Esophagus muscularis mucosa (tissue), 4 donors: Measurements from ENCODE around the gene HOXC11. TPM values are rescaled to one million over a fixed set of nuclear protein-coding genes. Genes with fewer than 3 reads are reported as not detected.

Experiments used
- DNase-seq: peaks from one replicate; pipeline ENCODE4 v3.0.0-alpha.2; 2017; ENCODE audit errors: extremely low spot score
- H3K27ac ChIP-seq, 4 donors: fragments of 200-600 bp; sonication (generic); replicated peaks in 1 of 4; 1 replicate in 3 of 4; 2 replicates in 1 of 4; pipeline ENCODE4 v1.5.1; 2016 to 2019; ENCODE audit warnings: mild to moderate bottlenecking in 1 of 4
- H3K27me3 ChIP-seq, 4 donors: fragments of 200-600 bp; sonication (generic); one replicate each; pipeline versions ENCODE4 v1.5.1 to v1.6.0; 2016 to 2019
- H3K36me3 ChIP-seq, 4 donors: fragments of 200-600 bp; sonication (generic); one replicate each; pipeline ENCODE4 v1.5.1; 2016 to 2019
- H3K4me1 ChIP-seq, 4 donors: fragments of 200-600 bp; sonication (generic); one replicate each; pipeline ENCODE4 v1.5.1; 2016 to 2019
- H3K4me3 ChIP-seq, 4 donors: fragments of 200-600 bp; sonication (generic); 1 replicate in 2 of 4; 2 replicates in 2 of 4; pipeline ENCODE4 v1.5.1; 2016 to 2019; ENCODE audit warnings: mild to moderate bottlenecking in 4 of 4, moderate library complexity in 1 of 4
- H3K9me3 ChIP-seq, 4 donors: fragments of 200-600 bp; sonication (generic); 1 replicate in 3 of 4; 2 replicates in 1 of 4; pipeline ENCODE4 v1.5.1; 2016 to 2019
- EP300 ChIP-seq: sonication (generic); formaldehyde crosslinking; IDR thresholded peaks from one replicate; pipeline ENCODE4 v1.6.1; 2017; ENCODE audit warnings: antibody characterized with exemption
- POLR2A ChIP-seq: fragments of 450-650 bp; IDR thresholded peaks from one replicate; pipeline ENCODE4 v1.6.1; 2017; ENCODE audit warnings: antibody characterized with exemption, moderate library complexity, mild to moderate bottlenecking, low read depth
- POLR2AphosphoS5 ChIP-seq, 2 donors: sonication (generic); formaldehyde crosslinking; IDR thresholded peaks; one replicate each; pipeline ENCODE4 v1.6.1; 2017; ENCODE audit warnings: antibody characterized with exemption in 2 of 2
- WGBS: methylation state at CpG from one replicate; pipeline ENCODE4 v1.1.5; 2018; 5-methylcytosine and 5-hydroxymethylcytosine counted together
- intact Hi-C: fragments of 100-400 bp; cut with DNase I; formaldehyde crosslinking; loops from one replicate; pipeline ENCODE4 v1.15.1; 2023
- total RNA-seq, 4 donors: library from RNA; depleted of rRNA; stranded (reverse); fragments of >200 nt; gene quantifications; one replicate each; pipeline versions ENCODE4 v1.1.0 to v1.2.1, GENCODE V29; 2016
- TF ChIP-seq, protein P1 (sequence below), 3 experiments: fragments of 200-600 bp in 2 of 3; fragments of 450-650 bp in 1 of 3; sonication (generic) in 2 of 3; IDR thresholded peaks; one replicate each; pipeline ENCODE4 v1.5.1; 2017 to 2019; ENCODE audit warnings: antibody characterized with exemption in 3 of 3, mild to moderate bottlenecking in 2 of 3, moderate library complexity in 1 of 3

HOXC11 gene
- total RNA-seq, 4 donors from 2014 or later, result not detected

DNA sequence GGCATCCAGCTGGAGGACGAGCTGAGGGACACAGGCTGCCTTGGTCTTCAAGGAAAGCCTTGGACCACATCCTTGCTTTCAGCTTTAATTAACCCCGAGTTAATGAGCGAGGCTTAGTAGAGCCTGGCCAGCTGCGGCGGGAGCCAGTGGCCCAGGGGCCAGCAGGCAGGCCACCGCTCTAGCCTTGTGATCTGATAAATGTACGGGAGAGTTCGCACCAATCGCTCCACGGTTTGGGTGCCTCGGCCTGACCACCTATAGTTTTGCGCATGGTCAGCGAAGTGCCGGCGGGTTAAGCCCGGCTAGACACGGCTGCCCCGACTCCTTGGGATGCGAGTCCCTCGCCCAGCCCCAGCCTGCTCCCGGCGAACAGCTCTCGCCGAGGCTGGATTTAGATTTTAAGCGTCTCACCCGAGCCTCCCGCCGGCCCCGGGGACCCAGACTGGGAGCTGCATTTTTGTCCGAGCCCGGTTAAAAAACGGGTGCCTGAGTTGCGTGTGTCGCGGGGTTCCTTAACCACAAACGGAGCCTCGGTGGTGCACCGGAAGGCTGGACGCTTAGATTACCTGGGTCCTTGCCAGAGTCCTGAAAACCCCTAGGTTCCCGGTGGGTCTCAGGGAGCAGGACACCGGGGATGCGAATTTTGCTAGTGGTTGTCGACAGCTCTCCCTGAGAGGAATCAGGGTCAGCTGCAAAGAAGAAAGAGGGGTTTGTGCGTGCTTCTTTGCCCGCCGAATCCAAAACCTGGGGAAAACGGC is 21.2 kb upstream of the HOXC11 start:
- H3K4me3 ChIP-seq, result no peak overlapping the region
- H3K27me3 ChIP-seq, result peaks cover 10 to 100% (median 86%) of the 10 kb centered on the region in 4 donors
- H3K9me3 ChIP-seq, result no peaks in the 10 kb centered on the region
- intact Hi-C loops, result no loop called here
- no peak overlapping the region for H3K27ac ChIP-seq
- peaks cover 7 to 48% (median 31%) of the 10 kb centered on the region in 4 donors for H3K4me1 ChIP-seq
- TF ChIP-seq POLR2A, result no peak
- TF ChIP-seq, protein P1, sequence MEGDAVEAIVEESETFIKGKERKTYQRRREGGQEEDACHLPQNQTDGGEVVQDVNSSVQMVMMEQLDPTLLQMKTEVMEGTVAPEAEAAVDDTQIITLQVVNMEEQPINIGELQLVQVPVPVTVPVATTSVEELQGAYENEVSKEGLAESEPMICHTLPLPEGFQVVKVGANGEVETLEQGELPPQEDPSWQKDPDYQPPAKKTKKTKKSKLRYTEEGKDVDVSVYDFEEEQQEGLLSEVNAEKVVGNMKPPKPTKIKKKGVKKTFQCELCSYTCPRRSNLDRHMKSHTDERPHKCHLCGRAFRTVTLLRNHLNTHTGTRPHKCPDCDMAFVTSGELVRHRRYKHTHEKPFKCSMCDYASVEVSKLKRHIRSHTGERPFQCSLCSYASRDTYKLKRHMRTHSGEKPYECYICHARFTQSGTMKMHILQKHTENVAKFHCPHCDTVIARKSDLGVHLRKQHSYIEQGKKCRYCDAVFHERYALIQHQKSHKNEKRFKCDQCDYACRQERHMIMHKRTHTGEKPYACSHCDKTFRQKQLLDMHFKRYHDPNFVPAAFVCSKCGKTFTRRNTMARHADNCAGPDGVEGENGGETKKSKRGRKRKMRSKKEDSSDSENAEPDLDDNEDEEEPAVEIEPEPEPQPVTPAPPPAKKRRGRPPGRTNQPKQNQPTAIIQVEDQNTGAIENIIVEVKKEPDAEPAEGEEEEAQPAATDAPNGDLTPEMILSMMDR (IDR thresholded peaks at IDR 0.05), result no peak
- no peaks in the 10 kb centered on the region for H3K36me3 ChIP-seq
- WGBS, result 4% methylated on average over 29 of the region's 47 CpGs
- no peak for DNase-seq

DNA sequence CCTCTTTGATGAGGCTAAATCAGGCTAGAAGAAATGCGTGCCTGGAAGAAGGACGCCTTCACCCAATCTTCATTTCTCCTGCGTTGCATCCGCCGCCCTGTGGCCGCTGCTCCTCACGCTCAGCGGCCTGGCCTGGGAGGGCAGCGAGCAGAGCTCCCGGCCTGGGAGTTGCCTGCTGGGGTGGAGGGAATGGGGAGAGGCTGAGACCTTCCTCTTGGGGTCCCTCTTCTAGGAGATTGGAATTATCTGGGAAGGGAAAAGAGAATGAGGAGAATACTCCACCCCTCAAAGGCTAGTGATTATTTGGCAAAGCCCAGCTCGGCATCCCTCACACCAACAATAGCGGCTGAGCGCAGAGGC is 20.6 kb upstream of the HOXC11 start:
- Histone ChIP-seq H3K4me3 (no peak overlapping the region), H3K4me1 (peaks cover 7 to 48% (median 31%) of the 10 kb centered on the region in 4 donors), H3K9me3 (no peaks in the 10 kb centered on the region), H3K27ac (no peak overlapping the region), H3K27me3 (peaks cover 10 to 100% (median 90%) of the 10 kb centered on the region in 4 donors), H3K36me3 (no peaks in the 10 kb centered on the region)
- TF ChIP-seq EP300 (no peak), POLR2AphosphoS5 (IDR thresholded peaks at IDR 0.05) (no peak), POLR2A (no peak)
- TF ChIP-seq, protein P1 (IDR thresholded peaks at IDR 0.05), result no peak
- DNase-seq, result no peak
- intact Hi-C loops, result no loop called here
- 10% methylated on average over 13 of the region's 13 CpGs for WGBS

DNA sequence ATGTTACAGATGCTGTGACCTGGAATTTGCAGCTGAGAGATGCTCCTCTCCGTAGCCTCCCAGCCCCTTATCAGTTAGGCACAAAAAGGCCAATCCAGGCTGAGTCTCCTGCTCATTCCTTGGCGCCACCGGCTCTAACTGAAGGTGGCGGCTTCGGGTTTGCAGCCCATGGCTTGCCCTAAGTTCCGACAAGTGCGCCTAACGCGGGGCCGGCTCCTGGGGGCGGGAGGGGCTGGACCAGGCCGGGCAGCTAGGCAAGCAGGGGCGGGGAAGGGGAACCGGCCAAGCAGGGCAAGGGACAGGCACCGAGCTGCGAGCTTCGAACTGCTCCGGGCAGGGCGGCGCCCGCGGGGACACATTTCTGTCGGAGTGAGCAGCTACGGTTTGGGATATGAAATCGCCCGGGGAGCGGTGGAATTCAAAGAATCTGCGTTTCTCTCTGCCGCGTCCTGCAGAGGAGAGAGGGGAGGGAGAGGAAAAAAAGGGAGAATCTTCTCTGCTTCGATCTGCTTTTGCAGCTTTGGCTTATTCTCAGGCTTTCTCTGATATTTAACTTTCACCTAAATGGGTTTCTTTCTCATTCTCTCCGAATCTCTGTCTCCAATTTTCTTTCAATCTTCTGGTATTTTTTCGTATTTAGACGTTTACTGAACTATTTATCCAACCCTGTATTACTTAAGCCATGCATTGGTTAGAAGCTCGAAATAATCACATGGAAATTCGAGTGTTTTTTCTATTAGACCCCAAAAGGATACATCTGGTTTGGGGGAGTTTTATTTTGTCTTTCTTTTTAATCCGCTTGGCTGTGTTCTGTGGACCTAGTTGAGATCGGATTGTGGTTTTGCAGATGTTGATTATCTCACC is 19.8 kb upstream of the HOXC11 start:
- Histone ChIP-seq H3K27me3 (peaks cover 10 to 100% (median 93%) of the 10 kb centered on the region in 4 donors), H3K36me3 (no peaks in the 10 kb centered on the region), H3K4me1 (peaks cover 7 to 48% (median 31%) of the 10 kb centered on the region in 4 donors), H3K9me3 (no peaks in the 10 kb centered on the region), H3K4me3 (no peak overlapping the region), H3K27ac (no peak overlapping the region)
- DNase-seq, result no peak
- TF ChIP-seq POLR2A (no peak), EP300 (no peak), POLR2AphosphoS5 (IDR thresholded peaks at IDR 0.05) (no peak)
- TF ChIP-seq, protein P1 (IDR thresholded peaks at IDR 0.05), result no peak
- WGBS, result 10% methylated on average over 24 of the region's 38 CpGs
- intact Hi-C loops, result no loop called here

DNA sequence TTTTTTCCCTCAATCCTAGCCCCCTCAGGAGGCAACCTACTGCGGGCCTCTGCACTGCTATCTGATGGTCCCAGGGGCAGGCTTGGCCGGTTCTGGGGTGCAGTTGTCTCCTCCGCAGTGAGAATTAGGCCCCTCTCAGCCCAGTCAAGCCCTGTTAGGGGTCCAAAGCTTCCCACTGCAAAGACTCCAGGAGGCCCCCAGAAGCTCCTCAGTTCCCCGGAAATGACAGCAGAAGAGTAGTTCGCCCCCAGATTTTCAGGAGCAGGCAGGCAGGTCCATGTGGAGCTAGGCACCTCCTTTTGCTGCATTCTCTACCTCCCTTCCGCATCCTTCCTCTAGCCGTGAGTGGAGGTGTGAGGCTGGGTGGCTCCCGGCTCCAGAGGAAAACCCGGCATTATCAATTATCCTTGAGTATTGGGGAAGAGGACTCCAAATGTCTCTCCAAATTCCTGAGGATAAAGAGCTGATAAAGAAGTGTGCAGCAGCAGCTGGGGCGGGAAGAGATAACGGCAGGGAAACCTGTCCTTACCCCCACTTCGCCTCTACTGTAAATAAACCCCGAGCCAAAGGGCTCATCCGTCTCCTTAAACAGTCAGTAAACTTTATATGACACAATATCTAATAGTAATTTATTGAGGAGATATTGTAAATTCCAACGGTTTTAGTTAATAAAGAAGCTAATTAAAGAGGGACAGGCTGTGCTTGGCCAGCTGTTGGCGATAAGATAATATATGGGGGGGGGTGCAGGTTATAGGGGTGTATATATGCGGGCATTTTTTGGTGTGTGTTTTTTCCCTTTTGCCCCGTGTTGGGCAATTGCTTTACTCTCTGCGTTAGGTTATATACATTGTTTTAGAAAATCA is 18.9 kb upstream of the HOXC11 start:
- no peak for DNase-seq
- WGBS, result 8% methylated on average over 19 of the region's 19 CpGs
- intact Hi-C loops, result no loop called here
- H3K27ac ChIP-seq, result no peak overlapping the region
- H3K9me3 ChIP-seq, result no peaks in the 10 kb centered on the region
- no peak for TF ChIP-seq POLR2AphosphoS5 (IDR thresholded peaks at IDR 0.05)
- TF ChIP-seq POLR2A, result no peak
- TF ChIP-seq, protein P1 (IDR thresholded peaks at IDR 0.05), result no peak
- TF ChIP-seq EP300, result no peak
- H3K36me3 ChIP-seq, result no peaks in the 10 kb centered on the region
- H3K27me3 ChIP-seq, result peaks cover 10 to 100% (median 98%) of the 10 kb centered on the region in 4 donors
- peaks cover 7 to 48% (median 31%) of the 10 kb centered on the region in 4 donors for H3K4me1 ChIP-seq
- no peak overlapping the region for H3K4me3 ChIP-seq
